Measurements from ENCODE around the gene IRF2BPL.

Gene IRF2BPL

GRCh38 chr14:77028384-77029231, at the start of gene IRF2BPL:
Gene IRF2BPL (minus strand): TSS chr14:77028708. CDS start chr14:77027792, 916 bp downstream.
- H3K27me3 ChIP-seq (ENCODE audit: control insufficient read depth in 5 of 5, insufficient read depth in 4 of 5, low read length in 5 of 5) = no peaks in the 10 kb centered on the region
- H3K4me1 ChIP-seq (ENCODE audit: control insufficient read depth in 5 of 5, insufficient read depth in 5 of 5, low read length in 5 of 5) = peaks cover 26 to 77% (median 76%) of the 10 kb centered on the region in 5 donors
- peak within 1 kb of the TSS in 4 of 5 donors; percentile 82 to 96 (median 90) for H3K9ac ChIP-seq (ENCODE audit: low read length in 5 of 5)
- H3K36me3 ChIP-seq (ENCODE audit: control insufficient read depth in 5 of 5, insufficient read depth in 5 of 5, low read length in 5 of 5) = peaks cover 0 to 20% (median 6%) of the 10 kb centered on the region in 5 donors
- peak within 1 kb of the TSS; percentile 93 for H3K27ac ChIP-seq (ENCODE audit: low read depth, low read length)
- peak within 1 kb of the TSS; percentile 49 to 92 (median 82) for H3K4me3 ChIP-seq (ENCODE audit: low read depth in 1 of 5, low read length in 5 of 5)
- H3K9me3 ChIP-seq (ENCODE audit: control insufficient read depth in 5 of 5, low read length in 5 of 5) = no peaks in the 10 kb centered on the region

GRCh38 chr14:77077040-77077439, 48.5 kb upstream of the IRF2BPL start:
- H3K4me3 ChIP-seq (ENCODE audit: low read depth in 1 of 5, low read length in 5 of 5) = peak overlapping the region in 1 of 5 donors; percentile 22
- H3K36me3 ChIP-seq (ENCODE audit: control insufficient read depth in 5 of 5, insufficient read depth in 5 of 5, low read length in 5 of 5) = no peaks in the 10 kb centered on the region
- no peak overlapping the region for H3K9ac ChIP-seq (ENCODE audit: low read length in 5 of 5)

GRCh38 chr14:77076113-77076631, 47.7 kb upstream of the IRF2BPL start:
- peaks cover 0 to 7% (median 6%) of the 10 kb centered on the region in 5 donors for H3K9me3 ChIP-seq (ENCODE audit: control insufficient read depth in 5 of 5, low read length in 5 of 5)
- H3K27ac ChIP-seq (ENCODE audit: low read depth, low read length) = peak overlapping the region; percentile 83
- peak overlapping the region; percentile 11 to 69 (median 56) for H3K4me3 ChIP-seq (ENCODE audit: low read depth in 1 of 5, low read length in 5 of 5)
- peak overlapping the region in 4 of 5 donors; percentile 11 to 56 (median 45) for H3K9ac ChIP-seq (ENCODE audit: low read length in 5 of 5)
- H3K36me3 ChIP-seq (ENCODE audit: control insufficient read depth in 5 of 5, insufficient read depth in 5 of 5, low read length in 5 of 5) = no peaks in the 10 kb centered on the region
- H3K4me1 ChIP-seq (ENCODE audit: control insufficient read depth in 5 of 5, insufficient read depth in 5 of 5, low read length in 5 of 5) = peaks cover 12 to 37% (median 29%) of the 10 kb centered on the region in 5 donors
- no peaks in the 10 kb centered on the region for H3K27me3 ChIP-seq (ENCODE audit: control insufficient read depth in 5 of 5, insufficient read depth in 4 of 5, low read length in 5 of 5)

More at GRCh38 chr14:77077040-77077439, 48.5 kb upstream of the IRF2BPL start:
- Histone ChIP-seq H3K27ac (ENCODE audit: low read depth, low read length) (peak overlapping the region; percentile 83), H3K27me3 (ENCODE audit: control insufficient read depth in 5 of 5, insufficient read depth in 4 of 5, low read length in 5 of 5) (no peaks in the 10 kb centered on the region), H3K9me3 (ENCODE audit: control insufficient read depth in 5 of 5, low read length in 5 of 5) (peaks cover 0 to 7% (median 6%) of the 10 kb centered on the region in 5 donors), H3K4me1 (ENCODE audit: control insufficient read depth in 5 of 5, insufficient read depth in 5 of 5, low read length in 5 of 5) (peaks cover 12 to 37% (median 29%) of the 10 kb centered on the region in 5 donors)

- Histone ChIP-seq H3K4me3 (ENCODE audit: low read depth in 1 of 5, low read length in 5 of 5) (peak overlapping the region in 2 of 5 donors; percentile 13 to 56), H3K9ac (ENCODE audit: low read length in 5 of 5) (no peak overlapping the region), H3K27ac (ENCODE audit: low read depth, low read length) (no peak overlapping the region), H3K27me3 (ENCODE audit: control insufficient read depth in 5 of 5, insufficient read depth in 4 of 5, low read length in 5 of 5) (no peaks in the 10 kb centered on the region), H3K9me3 (ENCODE audit: control insufficient read depth in 5 of 5, low read length in 5 of 5) (peaks cover 0 to 4% (median 3%) of the 10 kb centered on the region in 5 donors), H3K4me1 (ENCODE audit: control insufficient read depth in 5 of 5, insufficient read depth in 5 of 5, low read length in 5 of 5) (peaks cover 18 to 45% (median 35%) of the 10 kb centered on the region in 5 donors), H3K36me3 (ENCODE audit: control insufficient read depth in 5 of 5, insufficient read depth in 5 of 5, low read length in 5 of 5) (no peaks in the 10 kb centered on the region)
These were observed 46.5 kb upstream of the IRF2BPL start for GRCh38 chr14:77074969-77075368.

GRCh38 chr14:77071938-77072388, 43.5 kb upstream of the IRF2BPL start:
- no peaks in the 10 kb centered on the region for H3K36me3 ChIP-seq (ENCODE audit: control insufficient read depth in 5 of 5, insufficient read depth in 5 of 5, low read length in 5 of 5)
- H3K4me1 ChIP-seq (ENCODE audit: control insufficient read depth in 5 of 5, insufficient read depth in 5 of 5, low read length in 5 of 5) = peaks cover 18 to 54% (median 47%) of the 10 kb centered on the region in 5 donors
- H3K9ac ChIP-seq (ENCODE audit: low read length in 5 of 5) = no peak overlapping the region
- no peaks in the 10 kb centered on the region for H3K27me3 ChIP-seq (ENCODE audit: control insufficient read depth in 5 of 5, insufficient read depth in 4 of 5, low read length in 5 of 5)
- H3K4me3 ChIP-seq (ENCODE audit: low read depth in 1 of 5, low read length in 5 of 5) = no peak overlapping the region
- H3K27ac ChIP-seq (ENCODE audit: low read depth, low read length) = no peak overlapping the region
- no peaks in the 10 kb centered on the region for H3K9me3 ChIP-seq (ENCODE audit: control insufficient read depth in 5 of 5, low read length in 5 of 5)

- H3K27ac ChIP-seq (ENCODE audit: low read depth, low read length) = no peak overlapping the region
- no peaks in the 10 kb centered on the region for H3K27me3 ChIP-seq (ENCODE audit: control insufficient read depth in 5 of 5, insufficient read depth in 4 of 5, low read length in 5 of 5)
- no peaks in the 10 kb centered on the region for H3K36me3 ChIP-seq (ENCODE audit: control insufficient read depth in 5 of 5, insufficient read depth in 5 of 5, low read length in 5 of 5)
- no peaks in the 10 kb centered on the region for H3K9me3 ChIP-seq (ENCODE audit: control insufficient read depth in 5 of 5, low read length in 5 of 5)
- H3K4me3 ChIP-seq (ENCODE audit: low read depth in 1 of 5, low read length in 5 of 5) = no peak overlapping the region
- no peak overlapping the region for H3K9ac ChIP-seq (ENCODE audit: low read length in 5 of 5)
- H3K4me1 ChIP-seq (ENCODE audit: control insufficient read depth in 5 of 5, insufficient read depth in 5 of 5, low read length in 5 of 5) = peaks cover 8 to 42% (median 33%) of the 10 kb centered on the region in 5 donors
These were observed 41.0 kb upstream of the IRF2BPL start for GRCh38 chr14:77069551-77069950.

GRCh38 chr14:77068517-77069200, 40.2 kb upstream of the IRF2BPL start:
- Histone ChIP-seq H3K9ac (ENCODE audit: low read length in 5 of 5) (no peak overlapping the region), H3K27me3 (ENCODE audit: control insufficient read depth in 5 of 5, insufficient read depth in 4 of 5, low read length in 5 of 5) (no peaks in the 10 kb centered on the region), H3K4me1 (ENCODE audit: control insufficient read depth in 5 of 5, insufficient read depth in 5 of 5, low read length in 5 of 5) (peaks cover 10 to 47% (median 33%) of the 10 kb centered on the region in 5 donors), H3K27ac (ENCODE audit: low read depth, low read length) (no peak overlapping the region), H3K36me3 (ENCODE audit: control insufficient read depth in 5 of 5, insufficient read depth in 5 of 5, low read length in 5 of 5) (no peaks in the 10 kb centered on the region), H3K9me3 (ENCODE audit: control insufficient read depth in 5 of 5, low read length in 5 of 5) (no peaks in the 10 kb centered on the region), H3K4me3 (ENCODE audit: low read depth in 1 of 5, low read length in 5 of 5) (no peak overlapping the region)

- Histone ChIP-seq H3K27me3 (ENCODE audit: control insufficient read depth in 5 of 5, insufficient read depth in 4 of 5, low read length in 5 of 5) (no peaks in the 10 kb centered on the region), H3K36me3 (ENCODE audit: control insufficient read depth in 5 of 5, insufficient read depth in 5 of 5, low read length in 5 of 5) (no peaks in the 10 kb centered on the region), H3K9ac (ENCODE audit: low read length in 5 of 5) (peak overlapping the region in 1 of 5 donors; percentile 9), H3K27ac (ENCODE audit: low read depth, low read length) (no peak overlapping the region), H3K4me3 (ENCODE audit: low read depth in 1 of 5, low read length in 5 of 5) (no peak overlapping the region), H3K4me1 (ENCODE audit: control insufficient read depth in 5 of 5, insufficient read depth in 5 of 5, low read length in 5 of 5) (peaks cover 10 to 50% (median 33%) of the 10 kb centered on the region in 5 donors), H3K9me3 (ENCODE audit: control insufficient read depth in 5 of 5, low read length in 5 of 5) (no peaks in the 10 kb centered on the region)
These were observed 39.4 kb upstream of the IRF2BPL start for GRCh38 chr14:77067632-77068516.

GRCh38 chr14:77066578-77067172, 38.2 kb upstream of the IRF2BPL start:
- H3K9me3 ChIP-seq (ENCODE audit: control insufficient read depth in 5 of 5, low read length in 5 of 5) = no peaks in the 10 kb centered on the region
- H3K27me3 ChIP-seq (ENCODE audit: control insufficient read depth in 5 of 5, insufficient read depth in 4 of 5, low read length in 5 of 5) = no peaks in the 10 kb centered on the region
- H3K9ac ChIP-seq (ENCODE audit: low read length in 5 of 5) = no peak overlapping the region
- H3K4me1 ChIP-seq (ENCODE audit: control insufficient read depth in 5 of 5, insufficient read depth in 5 of 5, low read length in 5 of 5) = peaks cover 10 to 50% (median 33%) of the 10 kb centered on the region in 5 donors
- H3K36me3 ChIP-seq (ENCODE audit: control insufficient read depth in 5 of 5, insufficient read depth in 5 of 5, low read length in 5 of 5) = no peaks in the 10 kb centered on the region
- H3K27ac ChIP-seq (ENCODE audit: low read depth, low read length) = no peak overlapping the region
- no peak overlapping the region for H3K4me3 ChIP-seq (ENCODE audit: low read depth in 1 of 5, low read length in 5 of 5)
